SH-SY5Y (cell line): ENCODE measurements around the gene ARID3B.

ENCODE experiments used
- GATA2 ChIP-seq: IDR thresholded peaks from 2 replicates; pipeline ENCODE4 v1.6.1; 2011; ENCODE audit warnings: mild to moderate bottlenecking, low read depth, low read length
- GATA3 ChIP-seq: IDR thresholded peaks from 2 replicates; pipeline ENCODE4 v1.6.1; 2011; ENCODE audit warnings: low read depth, mild to moderate bottlenecking, low read length, moderate library complexity

Gene ARID3B

GRCh38 chr15:74643665-74644204 is 102.7 kb downstream of the ARID3B start:
- TF ChIP-seq GATA2 (no peak), GATA3 (no peak)

DNA sequence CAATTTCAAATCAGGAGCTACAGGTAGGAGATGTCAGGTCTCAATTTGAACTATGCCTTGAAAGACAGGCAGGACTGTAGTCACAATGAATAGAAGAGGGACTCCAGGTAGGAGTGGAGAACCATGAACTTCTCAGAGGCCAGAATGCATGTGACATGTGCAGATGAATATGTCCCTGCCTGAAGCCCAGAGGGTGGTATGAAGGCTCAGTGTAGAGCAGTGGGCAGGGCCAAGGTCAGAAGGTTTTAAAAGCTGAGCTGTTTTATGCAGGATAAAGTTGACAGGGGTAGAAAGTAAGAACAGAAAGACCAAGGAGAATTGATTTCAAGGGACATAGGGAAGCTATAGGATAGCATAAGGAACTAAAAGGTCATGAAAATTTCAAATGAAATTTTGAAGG is 105.5 kb downstream of the ARID3B start:
- TF ChIP-seq GATA3 (no peak), GATA2 (no peak)
